Natural killer cell (primary cell): Measurements from ENCODE around the gene PATJ. TPM values are rescaled to one million over a fixed set of nuclear protein-coding genes. Genes with fewer than 3 reads are reported as not detected.
"Not testable (repeated sequence)": the region's sequence is repeated elsewhere in the genome, so short reads cannot be mapped to it uniquely, and the experiment has no call there.

Source experiments
- ATAC-seq, 3 donors: fragments of 150-1000 bp in 2 of 3; fragments of 200-7000 bp in 1 of 3; cut with Tn5 transposase; 1 replicate in 1 of 3; 2 replicates in 2 of 3; pipeline ENCODE4 v1.10.0; 2021; ENCODE audit warnings: mild to moderate bottlenecking in 2 of 3, moderate library complexity in 2 of 3
- DNase-seq, 2 donors: peaks; one replicate each; pipeline versions ENCODE4 v3.0.0 to v3.0.0-alpha.2; 2013 to 2021; ENCODE audit warnings: mixed read lengths in 1 of 2
- H3K27ac ChIP-seq: one replicate; pipeline ENCODE4 v1.5.1; 2013; ENCODE audit warnings: mild to moderate bottlenecking, low read length
- H3K27me3 ChIP-seq: one replicate; pipeline ENCODE4 v1.6.1; 2013; ENCODE audit warnings: low read length; ENCODE audit not compliant: control insufficient read depth, insufficient read depth
- H3K36me3 ChIP-seq: one replicate; pipeline ENCODE4 v1.6.1; 2013; ENCODE audit warnings: low read length; ENCODE audit not compliant: control insufficient read depth, insufficient read depth
- H3K4me1 ChIP-seq: one replicate; pipeline ENCODE4 v1.6.1; 2013; ENCODE audit warnings: low read length; ENCODE audit not compliant: control insufficient read depth, insufficient read depth
- H3K4me3 ChIP-seq: one replicate; pipeline ENCODE4 v1.5.1; 2013; ENCODE audit warnings: low read length
- H3K9me3 ChIP-seq: one replicate; pipeline ENCODE4 v1.6.1; 2013; ENCODE audit warnings: low read length; ENCODE audit not compliant: control insufficient read depth, insufficient read depth
- H3K27ac Mint-ChIP-seq, 2 donors: one replicate each; pipeline ENCODE4 v1.8.0; 2022; ENCODE audit warnings: mild to moderate bottlenecking in 2 of 2, mixed read lengths in 2 of 2, moderate library complexity in 1 of 2
- H3K27me3 Mint-ChIP-seq, 2 donors: one replicate each; pipeline ENCODE4 v1.8.0; 2022; ENCODE audit warnings: low read depth in 2 of 2, mixed read lengths in 2 of 2
- H3K36me3 Mint-ChIP-seq: one replicate; pipeline ENCODE4 v1.8.0; 2022; ENCODE audit warnings: mixed read lengths
- H3K4me1 Mint-ChIP-seq, 2 donors: one replicate each; pipeline ENCODE4 v1.8.0; 2022; ENCODE audit warnings: mixed read lengths in 2 of 2
- H3K4me3 Mint-ChIP-seq: one replicate; pipeline ENCODE4 v1.8.0; 2022; ENCODE audit warnings: mild to moderate bottlenecking, moderate library complexity, mixed read lengths
- H3K9me3 Mint-ChIP-seq, 2 donors: one replicate each; pipeline ENCODE4 v1.8.0; 2022; ENCODE audit warnings: mixed read lengths in 2 of 2
- CTCF ChIP-seq: fragments of 200-600 bp; IDR thresholded peaks from one replicate; pipeline ENCODE4 v1.8.0; 2022; ENCODE audit warnings: antibody characterized with exemption
- WGBS: methylation state at CpG from one replicate; pipeline ENCODE4 v1.1.7; 2013; ENCODE audit warnings: missing lambda C conversion rate; ENCODE audit not compliant: insufficient coverage; 5-methylcytosine and 5-hydroxymethylcytosine counted together
- intact Hi-C: fragments of 100-400 bp; cut with micrococcal nuclease; formaldehyde crosslinking; loops from one replicate; pipeline ENCODE4 v1.14.2; 2022
- total RNA-seq, 4 donors: library from RNA; stranded (reverse); fragments of 120-200 nt in 1 of 4; gene quantifications; one replicate each; pipeline versions ENCODE4 v1.2.3 to v1.2.4, GENCODE V29; 2013 to 2022

Gene PATJ
- total RNA-seq, 3 donors from 2014 or later (not counting 1 experiment from before 2014, with no cell fraction given) = 15.0 to 18.5 (median 16.7) TPM

GRCh38 chr1:61941794-61942193, 199.5 kb downstream of the PATJ start:
- no peaks in the 10 kb centered on the region for H3K36me3 ChIP-seq
- Mint-ChIP-seq H3K4me3 (no peak overlapping the region), H3K27me3 (no peaks in the 10 kb centered on the region), H3K36me3 (no peaks in the 10 kb centered on the region), H3K4me1 (no peaks in the 10 kb centered on the region), H3K9me3 (peaks cover 2 to 6% of the 10 kb centered on the region in 2 donors), H3K27ac (no peak overlapping the region)
- intact Hi-C loops = no loop called here
- no peak for TF ChIP-seq CTCF
- H3K27ac ChIP-seq = no peak overlapping the region
- no peak overlapping the region for H3K4me3 ChIP-seq
- ATAC-seq (no peak), DNase-seq (no peak)
- H3K27me3 ChIP-seq = no peaks in the 10 kb centered on the region
- peaks cover 8% of the 10 kb centered on the region for H3K9me3 ChIP-seq
- H3K4me1 ChIP-seq = no peaks in the 10 kb centered on the region

GRCh38 chr1:61942856-61943255, 200.6 kb downstream of the PATJ start:
- 96% methylated on average over 5 of the region's 5 CpGs for WGBS
- no peaks in the 10 kb centered on the region for H3K27me3 ChIP-seq
- Mint-ChIP-seq H3K9me3 (peaks cover 2 to 6% of the 10 kb centered on the region in 2 donors), H3K36me3 (no peaks in the 10 kb centered on the region), H3K27me3 (no peaks in the 10 kb centered on the region), H3K4me1 (no peaks in the 10 kb centered on the region), H3K27ac (no peak overlapping the region), H3K4me3 (no peak overlapping the region)
- no peak for DNase-seq
- H3K9me3 ChIP-seq = peaks cover 8% of the 10 kb centered on the region
- H3K27ac ChIP-seq = no peak overlapping the region
- ATAC-seq = no peak
- TF ChIP-seq CTCF = no peak
- no peak overlapping the region for H3K4me3 ChIP-seq
- H3K4me1 ChIP-seq = no peaks in the 10 kb centered on the region
- intact Hi-C loops = no loop called here
- H3K36me3 ChIP-seq = no peaks in the 10 kb centered on the region

- H3K27ac ChIP-seq, intact Hi-C loops, H3K36me3 Mint-ChIP-seq, H3K4me1 Mint-ChIP-seq, H3K4me3 Mint-ChIP-seq, H3K27me3 ChIP-seq, H3K4me1 ChIP-seq, H3K27me3 Mint-ChIP-seq, H3K27ac Mint-ChIP-seq, H3K9me3 Mint-ChIP-seq, H3K36me3 ChIP-seq, H3K4me3 ChIP-seq, DNase-seq, H3K9me3 ChIP-seq, ATAC-seq: not testable (repeated sequence)
- WGBS = 100% methylated on average over 3 of the region's 5 CpGs
Measured at GRCh38 chr1:61948685-61949084, 206.4 kb downstream of the PATJ start.

- WGBS = no CpG with 5 or more reads among the region's 2 CpGs
- DNase-seq (no peak), ATAC-seq (no peak)
- Mint-ChIP-seq H3K27me3 (no peaks in the 10 kb centered on the region), H3K4me3 (no peak overlapping the region), H3K27ac (no peak overlapping the region), H3K4me1 (no peaks in the 10 kb centered on the region), H3K36me3 (no peaks in the 10 kb centered on the region), H3K9me3 (peaks cover 0 to 3% of the 10 kb centered on the region in 2 donors)
- H3K4me3 ChIP-seq = no peak overlapping the region
- no peaks in the 10 kb centered on the region for H3K36me3 ChIP-seq
- no peaks in the 10 kb centered on the region for H3K9me3 ChIP-seq
- TF ChIP-seq CTCF = no peak
- no peaks in the 10 kb centered on the region for H3K4me1 ChIP-seq
- intact Hi-C loops = no loop called here
- no peak overlapping the region for H3K27ac ChIP-seq
- H3K27me3 ChIP-seq = no peaks in the 10 kb centered on the region
Measured at GRCh38 chr1:61950418-61950817, 208.1 kb downstream of the PATJ start.
